Sciatic nerve (tissue), 2 donors: ENCODE results near the gene MCM5. TPM values are rescaled to one million over a fixed set of nuclear protein-coding genes. Genes with fewer than 3 reads are reported as not detected.
"Not testable (repeated sequence)": the region's sequence is repeated elsewhere in the genome, so short reads cannot be mapped to it uniquely, and the experiment has no call there.

ENCODE experiments used
- ATAC-seq: fragments of 200-7000 bp; cut with Tn5 transposase; one replicate; pipeline ENCODE4 v1.9.1; 2020; ENCODE audit warnings: mild to moderate bottlenecking, moderate library complexity
- DNase-seq: peaks from one replicate; pipeline ENCODE4 v3.0.0-alpha.2; 2020; ENCODE audit warnings: low spot score
- intact Hi-C: fragments of 100-400 bp; cut with DNase I; formaldehyde crosslinking; loops from one replicate; pipeline ENCODE4 v1.14.2; 2022
- total RNA-seq: library from RNA; stranded (reverse); fragmentation: NEBNext Ultra II Directional; extraction: Animal tissue kit (Norgen Biotek cat#: 25700); gene quantifications from one replicate; pipeline ENCODE4 v1.2.1, GENCODE V29; 2021
- donor health status: DM: no; HTN: no; CAD: no.
- donor health status: DM: no; HTN: no; CAD: no.

Gene MCM5
- total RNA-seq, 1 donor from 2014 or later: 23.0 TPM

DNA sequence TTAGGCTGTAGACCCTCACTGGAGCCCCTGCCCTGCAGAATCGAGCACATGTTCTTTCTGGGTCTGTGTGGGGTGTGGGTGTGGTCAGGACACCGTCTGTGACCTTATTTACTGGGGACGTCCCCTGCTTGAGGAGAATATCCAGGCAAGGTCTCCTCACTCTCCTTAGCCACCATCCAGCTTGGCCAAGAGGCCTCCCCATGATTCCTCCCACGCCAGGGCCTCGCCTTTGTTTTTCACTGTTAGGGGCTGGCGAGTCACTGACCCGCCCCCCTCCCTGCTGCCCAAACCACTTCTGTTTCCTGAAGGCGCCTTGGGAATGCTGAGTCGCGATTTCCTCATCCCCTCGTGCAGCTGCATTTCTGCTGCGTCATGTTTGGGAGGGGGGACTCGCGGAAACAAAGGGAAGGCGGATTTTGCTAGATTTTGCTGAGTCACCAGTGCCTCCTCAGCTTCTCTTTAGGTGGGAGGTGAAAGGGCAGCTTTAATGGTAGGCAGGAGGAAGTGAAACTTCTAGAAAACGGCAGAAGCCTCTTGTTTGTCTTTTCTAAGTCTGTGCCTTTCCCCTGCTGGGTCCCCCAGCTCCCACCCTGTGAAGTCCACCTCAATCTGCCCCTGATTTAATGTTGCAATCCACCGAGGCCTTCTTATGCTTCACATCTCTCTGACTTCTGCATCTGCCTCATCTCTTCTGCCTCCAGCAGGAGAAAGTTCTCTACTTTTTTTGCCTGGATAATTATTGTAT, 23.0 kb upstream of the MCM5 start:
- peak; percentile 97 for DNase-seq
- peak; percentile 81 for ATAC-seq
- intact Hi-C loops: no loop called here

- ATAC-seq: no peak
Measured at GRCh38 chr22:35377735-35378134, 22.2 kb upstream of the MCM5 start.

GRCh38 chr22:35378621-35379020, 21.3 kb upstream of the MCM5 start:
- intact Hi-C loops: no loop called here
- DNase-seq (no peak), ATAC-seq (no peak)

More at GRCh38 chr22:35377735-35378134, 22.2 kb upstream of the MCM5 start:
- DNase-seq: no peak
- intact Hi-C loops: no loop called here

DNA sequence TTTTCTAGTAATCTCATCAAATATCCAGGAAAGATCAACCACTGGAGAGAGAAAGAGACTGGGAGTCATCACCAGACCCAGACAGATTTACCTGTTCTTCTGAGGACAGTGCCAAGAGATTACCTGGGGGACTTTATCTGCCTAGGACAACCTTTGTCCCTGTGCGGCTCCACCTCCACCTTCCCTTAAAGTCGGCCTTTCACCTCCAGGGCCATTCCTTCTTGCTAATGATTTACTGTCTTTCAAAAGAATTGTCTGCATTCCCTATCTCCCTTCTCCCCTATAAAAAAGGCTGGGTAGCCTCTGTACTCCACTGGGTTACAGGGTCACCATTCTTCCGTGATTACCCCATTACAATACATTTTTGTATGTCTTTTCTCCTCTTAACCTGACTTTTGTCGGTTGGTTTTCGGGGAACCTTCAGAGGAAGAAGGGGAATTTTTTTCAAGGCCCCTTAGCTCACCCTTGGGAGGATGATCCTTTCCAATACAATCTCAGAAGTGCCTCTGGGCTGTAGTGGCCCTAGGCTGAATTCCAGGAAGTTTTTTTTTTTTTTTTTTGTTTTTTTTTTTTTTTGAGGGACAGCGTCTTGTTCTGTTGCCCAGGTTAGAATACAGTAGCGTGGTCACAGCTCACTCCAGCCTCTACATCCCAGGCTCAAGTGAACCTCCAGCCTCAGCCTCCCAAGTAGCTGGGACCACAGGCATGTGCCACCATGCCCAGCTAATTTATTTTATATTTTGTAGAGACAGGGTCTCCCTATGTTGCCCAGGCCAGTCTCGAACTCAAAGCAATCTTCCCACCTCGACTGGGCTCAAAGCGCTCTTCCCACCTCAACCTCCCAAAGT, 20.6 kb upstream of the MCM5 start:
- DNase-seq (no peak), ATAC-seq (no peak)
- intact Hi-C loops: no loop called here

DNA sequence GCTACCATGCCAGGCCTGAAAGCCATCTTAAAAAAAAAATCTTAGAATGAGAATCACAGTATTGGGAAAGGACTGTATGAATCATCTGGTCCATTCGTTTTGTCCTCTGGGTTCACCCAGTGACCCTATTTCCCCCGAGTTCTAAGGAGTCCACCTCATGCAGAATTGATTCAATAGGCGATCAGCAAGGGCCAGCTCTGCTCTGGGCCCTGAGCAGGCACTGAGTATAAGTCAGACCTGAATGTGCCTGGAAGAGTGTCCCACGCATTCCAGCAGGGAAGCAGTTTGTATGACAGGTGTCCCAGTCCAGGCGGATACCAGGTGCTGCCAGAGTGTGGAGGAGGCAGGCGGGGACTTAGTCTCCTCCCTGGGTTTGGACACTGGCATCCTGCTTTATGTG, 19.9 kb upstream of the MCM5 start:
- no peak for DNase-seq
- intact Hi-C loops: no loop called here
- no peak for ATAC-seq

- ATAC-seq: peak; percentile 92
- DNase-seq: peak; percentile 95
- intact Hi-C loops: no loop called here
Measured at GRCh38 chr22:35380537-35381423, 19.2 kb upstream of the MCM5 start, which contains the start of gene HMOX1. Gene HMOX1, plus strand, starts transcription at chr22:35381096. Its CDS starts 78 bp downstream, at chr22:35381174.

DNA sequence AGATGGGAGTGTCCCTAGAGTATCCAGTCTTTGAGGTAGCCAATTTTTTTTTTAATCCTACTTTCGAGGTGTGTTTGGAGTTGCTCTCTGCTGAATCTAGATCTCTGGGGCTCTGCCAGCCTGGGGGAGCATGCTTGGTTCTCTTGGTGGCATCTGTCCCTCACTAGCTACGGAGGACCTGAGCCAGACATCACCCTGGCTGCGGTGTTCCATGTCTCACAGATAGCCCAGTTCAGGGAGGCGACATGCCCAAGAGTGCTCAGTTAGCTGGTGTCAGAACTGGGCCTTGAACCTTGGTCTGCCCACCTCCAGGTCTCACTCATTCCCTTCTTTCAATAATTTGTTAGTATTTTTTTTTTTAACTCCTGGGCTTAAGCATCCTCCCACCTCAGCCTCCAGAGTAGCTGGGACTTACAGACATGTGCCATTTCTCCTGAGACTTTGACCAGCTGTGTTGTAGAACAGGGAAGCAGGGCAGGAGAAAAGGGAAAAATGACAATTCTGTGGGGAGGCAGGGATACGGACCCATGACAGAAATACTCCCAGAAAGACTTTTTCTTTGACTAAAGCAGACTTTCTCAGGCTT, 18.4 kb upstream of the MCM5 start:
- ATAC-seq (no peak), DNase-seq (no peak)
- intact Hi-C loops: no loop called here

- DNase-seq: no peak
- ATAC-seq: no peak
- intact Hi-C loops: no loop called here
Measured at GRCh38 chr22:35383679-35384071, 16.3 kb upstream of the MCM5 start.

DNA sequence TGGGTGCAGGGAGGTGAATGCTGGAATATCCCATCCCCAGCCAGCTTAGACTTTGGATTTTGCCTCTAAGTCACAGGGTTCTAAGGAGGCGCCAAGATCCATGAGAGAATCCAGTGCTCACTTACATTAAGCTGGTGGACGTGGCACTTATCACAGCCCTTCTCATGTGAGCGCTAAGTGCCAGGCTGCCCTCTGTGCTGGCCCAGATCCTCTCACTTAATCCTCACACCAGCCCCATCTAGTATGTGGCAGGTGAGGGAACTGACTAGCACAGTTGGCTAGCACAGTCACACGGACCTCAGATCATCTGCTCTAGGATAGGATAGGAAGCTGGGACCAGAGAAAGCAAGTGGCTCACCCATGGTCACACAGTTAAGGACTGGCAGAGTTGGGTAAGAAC, 15.4 kb upstream of the MCM5 start:
- no peak for DNase-seq
- ATAC-seq: no peak
- intact Hi-C loops: no loop called here

DNA sequence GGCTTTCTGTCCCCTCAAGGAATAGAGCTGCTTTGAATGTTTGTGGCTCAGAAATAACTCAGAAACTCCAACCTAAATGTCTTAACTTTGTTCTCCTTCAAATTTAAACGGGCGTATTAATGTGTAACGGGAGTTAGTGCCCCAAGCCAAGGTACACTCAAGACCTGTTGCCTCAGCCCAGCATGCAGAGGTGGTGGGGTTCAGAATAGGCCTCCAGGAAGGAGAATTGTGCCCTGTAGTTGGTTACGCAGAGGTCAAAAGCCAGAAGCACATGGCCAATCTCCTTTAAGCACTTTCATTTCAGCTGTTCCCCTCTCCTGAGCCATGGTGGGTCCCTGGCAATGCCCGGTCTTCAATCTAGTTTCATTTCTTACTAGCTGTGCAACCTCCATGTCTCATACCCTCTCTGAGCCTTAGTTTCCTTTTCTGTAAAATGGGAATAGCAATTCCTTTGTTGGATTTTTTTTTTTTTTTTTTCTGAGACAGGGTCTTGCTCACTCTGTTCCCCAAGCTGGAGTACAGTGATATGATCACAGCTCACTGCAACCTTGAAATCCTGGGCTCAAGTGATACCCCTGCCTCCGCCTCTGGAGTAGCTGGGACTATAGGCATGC, 14.9 kb upstream of the MCM5 start:
- intact Hi-C loops: no loop called here
- DNase-seq: no peak
- ATAC-seq: no peak

- no peak for ATAC-seq
- intact Hi-C loops: no loop called here
- no peak for DNase-seq
Measured at GRCh38 chr22:35386670-35387288, 13.2 kb upstream of the MCM5 start.

GRCh38 chr22:35390933-35391332, 9.0 kb upstream of the MCM5 start:
- ATAC-seq (no peak), DNase-seq (no peak)
- intact Hi-C loops: no loop called here

DNA sequence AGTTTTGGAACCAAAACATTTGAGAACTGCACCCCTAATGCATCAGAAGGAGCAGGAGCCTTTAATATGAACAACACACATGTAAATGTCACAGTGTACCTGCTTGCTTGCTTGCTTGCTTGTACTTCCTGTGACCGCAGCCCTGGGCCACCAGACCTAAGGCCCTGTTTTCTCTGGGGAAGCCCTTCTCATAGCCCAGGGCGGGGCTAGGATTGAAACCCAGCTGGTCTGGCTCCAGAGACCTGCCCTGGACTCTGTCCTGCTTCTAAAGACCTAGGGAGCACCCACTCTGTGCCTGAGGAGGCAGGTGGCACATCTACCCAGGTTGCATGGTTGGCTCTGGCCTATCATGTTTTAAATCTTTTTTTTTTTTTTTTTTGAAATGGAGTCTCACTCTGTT, 7.6 kb upstream of the MCM5 start:
- intact Hi-C loops: no loop called here
- DNase-seq (no peak), ATAC-seq (no peak)

DNA sequence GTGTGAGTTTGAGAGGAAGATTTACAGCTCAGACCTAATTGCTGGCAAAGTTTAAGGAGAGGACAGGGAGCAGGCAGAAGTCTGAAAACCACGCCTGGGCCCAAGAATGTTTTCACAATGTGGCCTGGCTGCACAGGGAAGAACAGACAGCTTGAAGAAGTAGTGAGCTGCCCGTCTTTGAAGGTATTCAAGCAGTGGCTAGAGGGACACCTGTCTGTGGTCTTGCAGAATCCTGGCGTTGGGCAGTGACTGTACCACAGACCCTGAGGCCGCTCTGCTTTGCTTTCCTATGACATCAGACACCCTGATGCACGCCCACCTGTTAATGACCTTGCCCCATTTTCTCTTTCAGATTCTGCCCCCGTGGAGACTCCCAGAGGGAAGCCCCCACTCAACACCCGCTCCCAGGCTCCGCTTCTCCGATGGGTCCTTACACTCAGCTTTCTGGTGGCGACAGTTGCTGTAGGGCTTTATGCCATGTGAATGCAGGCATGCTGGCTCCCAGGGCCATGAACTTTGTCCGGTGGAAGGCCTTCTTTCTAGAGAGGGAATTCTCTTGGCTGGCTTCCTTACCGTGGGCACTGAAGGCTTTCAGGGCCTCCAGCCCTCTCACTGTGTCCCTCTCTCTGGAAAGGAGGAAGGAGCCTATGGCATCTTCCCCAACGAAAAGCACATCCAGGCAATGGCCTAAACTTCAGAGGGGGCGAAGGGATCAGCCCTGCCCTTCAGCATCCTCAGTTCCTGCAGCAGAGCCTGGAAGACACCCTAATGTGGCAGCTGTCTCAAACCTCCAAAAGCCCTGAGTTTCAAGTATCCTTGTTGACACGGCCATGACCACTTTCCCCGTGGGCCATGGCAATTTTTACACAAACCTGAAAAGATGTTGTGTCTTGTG, 6.6 kb upstream of the MCM5 start:
- intact Hi-C loops: no loop called here
- ATAC-seq (peak; percentile 5), DNase-seq (no peak)

DNA sequence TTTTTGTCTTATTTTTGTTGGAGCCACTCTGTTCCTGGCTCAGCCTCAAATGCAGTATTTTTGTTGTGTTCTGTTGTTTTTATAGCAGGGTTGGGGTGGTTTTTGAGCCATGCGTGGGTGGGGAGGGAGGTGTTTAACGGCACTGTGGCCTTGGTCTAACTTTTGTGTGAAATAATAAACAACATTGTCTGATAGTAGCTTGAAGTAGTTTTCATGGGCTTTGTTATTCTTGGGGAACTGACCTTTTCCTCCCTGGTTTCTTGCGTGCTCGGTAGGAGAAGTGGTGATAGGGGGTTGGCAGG, 6.0 kb upstream of the MCM5 start:
- DNase-seq: no peak
- ATAC-seq: peak; percentile 77
- intact Hi-C loops: no loop called here

GRCh38 chr22:35394810-35395563, 5.0 kb upstream of the MCM5 start:
- no peak for DNase-seq
- intact Hi-C loops: no loop called here
- no peak for ATAC-seq

DNA sequence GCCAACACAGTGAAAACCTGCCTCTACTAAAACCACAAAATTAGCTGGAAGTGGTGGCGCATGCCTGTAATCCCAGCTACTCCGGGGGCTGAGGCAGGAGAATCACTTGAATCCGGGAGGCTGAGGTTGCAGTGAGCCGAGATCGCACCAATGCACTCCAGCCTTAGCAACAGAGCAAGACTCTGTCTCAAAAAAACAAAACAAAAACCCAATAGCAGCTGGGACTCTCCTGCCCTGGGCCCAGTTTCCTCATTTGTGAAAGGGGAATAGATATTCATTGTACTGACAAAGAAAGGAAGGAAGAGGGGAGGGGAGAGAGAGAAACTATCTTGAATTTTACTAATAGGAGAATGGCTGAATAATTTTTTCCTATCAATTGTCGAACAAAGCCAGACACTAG, 3.3 kb upstream of the MCM5 start:
- ATAC-seq, intact Hi-C loops, DNase-seq: not testable (repeated sequence)
